Measurements from ENCODE around the gene ZNF646.
"Not testable (repeated sequence)": the region's sequence is repeated elsewhere in the genome, so short reads cannot be mapped to it uniquely, and the experiment has no call there.

The ZNF646 gene

DNA sequence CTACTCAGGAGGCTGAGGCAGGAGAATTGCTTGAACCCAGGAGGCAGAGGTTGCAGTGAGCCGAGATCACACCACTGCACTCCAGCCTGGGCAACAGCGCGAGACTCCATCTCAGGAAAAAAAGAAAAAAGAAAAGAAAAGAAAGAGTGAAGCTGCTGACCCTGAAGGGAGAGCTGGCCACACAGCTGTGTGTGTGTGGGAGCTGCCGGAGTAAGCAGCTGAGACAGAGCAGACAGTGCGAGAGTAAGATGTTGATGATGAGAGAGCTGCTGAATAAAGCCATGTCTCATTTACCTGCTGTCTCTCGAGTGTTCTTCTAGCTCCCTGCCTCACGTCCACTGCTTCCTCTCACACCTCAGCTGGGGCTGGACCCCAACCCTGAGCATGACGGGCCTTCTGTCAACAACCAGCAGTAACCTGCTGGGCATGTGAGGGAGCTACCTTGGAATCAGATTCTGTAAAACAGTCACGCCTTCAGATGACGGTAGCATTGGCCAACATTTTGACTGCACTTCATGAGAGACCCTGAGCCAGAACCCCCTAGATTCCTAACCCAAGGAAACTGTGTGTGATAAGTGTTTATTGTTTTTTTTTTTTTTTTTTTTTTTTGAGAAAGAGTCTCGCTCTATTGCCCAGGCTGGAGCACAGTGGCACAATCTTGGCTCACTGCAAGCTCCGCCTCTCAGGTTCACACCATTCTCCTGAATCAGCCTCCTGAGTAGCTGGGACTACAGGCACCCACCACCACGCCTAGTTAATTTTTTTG is 26.8 kb downstream of the ZNF646 start:
- not testable (repeated sequence) for H3K9me3 Mint-ChIP-seq; H3K4me1 Mint-ChIP-seq (ENCODE audit: low read depth); H3K4me3 Mint-ChIP-seq; DNase-seq (ENCODE audit: low spot score); H3K27ac Mint-ChIP-seq; H3K36me3 Mint-ChIP-seq (ENCODE audit: low read depth); H3K27me3 Mint-ChIP-seq (ENCODE audit: low read depth)

DNA sequence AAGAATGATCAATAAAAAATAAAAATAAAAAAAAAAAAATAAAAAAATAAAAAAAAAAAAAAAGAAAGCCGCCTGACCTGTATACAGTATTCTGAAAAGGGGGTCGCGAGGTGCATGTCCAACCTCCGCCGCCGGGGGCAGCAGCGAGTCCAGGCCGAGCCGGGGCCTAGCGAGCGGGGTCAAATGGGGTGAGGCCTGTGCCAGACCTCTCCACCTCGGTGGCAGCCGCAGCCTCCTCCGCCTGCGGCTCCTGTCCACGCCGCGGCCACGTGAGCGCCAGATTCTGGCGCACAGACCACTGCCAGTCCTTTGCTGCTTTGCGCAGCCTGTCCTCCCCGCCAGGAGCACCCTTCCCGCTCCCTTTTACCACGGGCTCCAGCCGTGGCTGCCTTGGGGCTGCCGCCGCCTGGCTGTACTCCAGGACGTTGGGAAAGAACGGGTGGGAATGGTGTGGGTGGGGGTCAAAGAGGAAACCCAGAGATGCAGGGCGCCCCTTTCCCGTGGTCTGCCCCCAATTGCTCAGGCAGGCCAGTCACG is 31.5 kb downstream of the ZNF646 start:
- Mint-ChIP-seq H3K9me3 (no peaks in the 10 kb centered on the region), H3K4me3 (no peak overlapping the region), H3K4me1 (ENCODE audit: low read depth) (peaks cover 18% of the 10 kb centered on the region), H3K27ac (peak overlapping the region; percentile 79), H3K36me3 (ENCODE audit: low read depth) (peaks cover 11% of the 10 kb centered on the region), H3K27me3 (ENCODE audit: low read depth) (no peaks in the 10 kb centered on the region)
- DNase-seq (ENCODE audit: low spot score), result peak; percentile 76

DNA sequence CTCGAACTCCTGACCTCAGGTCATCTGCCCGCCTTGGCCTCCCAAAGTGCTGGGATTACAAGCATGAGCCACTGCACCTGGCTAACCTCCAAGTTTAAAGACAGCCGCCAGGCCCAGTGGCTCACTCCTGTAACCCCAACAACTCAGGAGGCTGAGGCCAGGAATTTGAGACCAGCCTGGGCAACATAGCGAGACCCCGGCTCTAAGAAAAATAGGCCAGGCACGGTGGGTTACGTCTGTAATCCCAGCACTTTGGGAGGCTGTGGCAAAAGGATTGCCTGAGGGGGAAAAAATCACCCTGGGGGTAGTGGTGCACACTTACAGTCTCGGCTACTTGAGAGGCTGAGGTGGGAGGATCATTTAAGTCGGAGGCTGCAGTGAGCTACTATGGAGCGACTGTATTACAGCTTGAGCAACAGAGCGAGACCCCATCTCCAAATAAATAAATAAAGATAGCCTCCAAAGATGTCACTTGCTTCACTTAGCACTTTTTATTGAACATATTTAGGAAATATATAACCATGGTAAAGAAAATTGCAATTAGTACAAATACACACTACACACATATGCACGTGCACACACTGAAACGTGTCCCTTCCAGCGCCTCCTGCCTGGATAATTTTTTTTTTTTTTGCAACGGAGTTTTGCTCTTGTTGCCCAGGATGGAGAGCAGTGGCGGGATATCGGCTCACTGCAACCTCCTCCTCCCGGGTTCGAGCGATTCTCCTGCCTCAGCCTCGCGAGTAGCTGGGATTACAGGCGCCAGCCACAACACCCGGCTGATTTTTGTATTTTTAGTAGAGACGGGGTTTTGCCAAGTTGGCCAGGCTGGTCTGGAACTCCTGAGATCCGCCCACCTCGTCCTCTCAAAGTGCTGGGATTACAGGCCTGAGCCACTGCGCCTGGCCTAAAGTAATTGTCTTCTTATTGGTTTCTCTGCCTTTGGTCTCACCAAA is 32.6 kb downstream of the ZNF646 start:
- no peak for DNase-seq (ENCODE audit: low spot score)
- H3K4me3 Mint-ChIP-seq, result peak overlapping the region; percentile 84
- H3K36me3 Mint-ChIP-seq (ENCODE audit: low read depth), result peaks cover 17% of the 10 kb centered on the region
- no peaks in the 10 kb centered on the region for H3K9me3 Mint-ChIP-seq
- no peaks in the 10 kb centered on the region for H3K27me3 Mint-ChIP-seq (ENCODE audit: low read depth)
- H3K27ac Mint-ChIP-seq, result peak overlapping the region; percentile 80
- H3K4me1 Mint-ChIP-seq (ENCODE audit: low read depth), result peaks cover 18% of the 10 kb centered on the region

DNA sequence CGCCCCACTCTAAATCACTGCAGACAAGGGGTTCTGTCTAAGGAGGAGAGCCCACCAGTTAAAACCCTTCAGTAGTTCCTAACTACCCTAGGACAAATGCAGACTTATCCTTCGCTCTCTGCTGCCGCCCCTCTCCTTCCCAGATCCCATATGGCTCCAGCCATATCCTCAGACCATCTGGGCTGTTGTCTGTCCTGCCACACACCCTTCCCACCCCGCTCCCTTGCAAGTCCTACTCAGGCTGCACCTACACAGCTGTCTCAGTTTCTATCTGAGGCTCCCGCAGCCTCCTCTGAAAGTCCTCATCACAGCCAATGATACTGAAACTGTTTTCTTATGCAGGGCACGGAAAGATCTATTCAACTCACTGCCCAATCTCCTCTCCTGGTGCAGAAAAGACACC is 33.2 kb downstream of the ZNF646 start:
- Mint-ChIP-seq H3K36me3 (ENCODE audit: low read depth) (peaks cover 20% of the 10 kb centered on the region), H3K9me3 (no peaks in the 10 kb centered on the region), H3K27me3 (ENCODE audit: low read depth) (no peaks in the 10 kb centered on the region), H3K27ac (peak overlapping the region; percentile 80), H3K4me1 (ENCODE audit: low read depth) (peaks cover 18% of the 10 kb centered on the region), H3K4me3 (peak overlapping the region; percentile 84)
- DNase-seq (ENCODE audit: low spot score), result peak; percentile 61

DNA sequence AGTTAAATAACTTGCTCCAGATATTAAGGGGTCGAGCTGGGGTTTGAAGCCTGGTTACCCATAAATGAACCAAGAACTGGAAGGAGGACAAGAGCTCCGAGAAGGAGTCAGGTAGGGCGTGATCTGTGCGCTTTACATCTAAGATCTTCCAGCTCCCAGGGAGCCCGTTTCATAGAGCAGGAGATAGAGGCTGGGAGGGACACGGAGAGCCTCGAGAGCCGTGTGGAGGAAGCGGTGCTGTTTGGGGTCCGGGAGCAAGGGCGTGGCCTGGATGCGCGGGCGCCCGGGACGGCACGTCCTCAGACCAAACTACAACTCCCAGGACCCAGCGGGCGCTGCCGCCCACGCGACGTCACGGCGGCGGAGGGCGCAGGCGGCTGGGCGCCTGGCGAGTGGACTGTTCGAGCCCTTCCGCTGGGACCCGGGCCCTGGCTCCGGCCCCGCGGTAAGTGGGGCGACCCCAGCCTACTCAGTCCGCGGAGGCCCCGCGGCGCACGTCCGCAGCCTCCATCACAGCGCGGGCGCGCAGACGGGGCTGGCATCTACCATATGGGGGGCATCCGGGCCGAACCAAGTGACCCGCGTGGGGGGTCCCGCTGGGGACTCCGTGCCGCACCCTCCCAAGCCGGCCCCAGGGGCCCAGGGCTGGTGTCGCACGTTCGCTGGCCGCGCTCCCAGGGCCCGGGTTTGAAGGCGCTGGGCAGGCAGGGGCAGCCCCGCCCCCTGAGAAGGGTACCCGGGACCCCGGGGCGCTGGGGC is 34.0 kb downstream of the ZNF646 start, which contains the start of gene BCKDK:
Gene BCKDK, plus strand, starts transcription at position 352 of the 759 bp plus-strand sequence. CDS start 838 bp downstream, outside the sequence.
- H3K9me3 Mint-ChIP-seq, result no peaks in the 10 kb centered on the region
- peaks cover 18% of the 10 kb centered on the region for H3K4me1 Mint-ChIP-seq (ENCODE audit: low read depth)
- H3K27ac Mint-ChIP-seq, result peak within 1 kb of the TSS; percentile 80
- peaks cover 20% of the 10 kb centered on the region for H3K36me3 Mint-ChIP-seq (ENCODE audit: low read depth)
- H3K27me3 Mint-ChIP-seq (ENCODE audit: low read depth), result no peaks in the 10 kb centered on the region
- H3K4me3 Mint-ChIP-seq, result peak within 1 kb of the TSS; percentile 84
- DNase-seq (ENCODE audit: low spot score), result peak; percentile 80

DNA sequence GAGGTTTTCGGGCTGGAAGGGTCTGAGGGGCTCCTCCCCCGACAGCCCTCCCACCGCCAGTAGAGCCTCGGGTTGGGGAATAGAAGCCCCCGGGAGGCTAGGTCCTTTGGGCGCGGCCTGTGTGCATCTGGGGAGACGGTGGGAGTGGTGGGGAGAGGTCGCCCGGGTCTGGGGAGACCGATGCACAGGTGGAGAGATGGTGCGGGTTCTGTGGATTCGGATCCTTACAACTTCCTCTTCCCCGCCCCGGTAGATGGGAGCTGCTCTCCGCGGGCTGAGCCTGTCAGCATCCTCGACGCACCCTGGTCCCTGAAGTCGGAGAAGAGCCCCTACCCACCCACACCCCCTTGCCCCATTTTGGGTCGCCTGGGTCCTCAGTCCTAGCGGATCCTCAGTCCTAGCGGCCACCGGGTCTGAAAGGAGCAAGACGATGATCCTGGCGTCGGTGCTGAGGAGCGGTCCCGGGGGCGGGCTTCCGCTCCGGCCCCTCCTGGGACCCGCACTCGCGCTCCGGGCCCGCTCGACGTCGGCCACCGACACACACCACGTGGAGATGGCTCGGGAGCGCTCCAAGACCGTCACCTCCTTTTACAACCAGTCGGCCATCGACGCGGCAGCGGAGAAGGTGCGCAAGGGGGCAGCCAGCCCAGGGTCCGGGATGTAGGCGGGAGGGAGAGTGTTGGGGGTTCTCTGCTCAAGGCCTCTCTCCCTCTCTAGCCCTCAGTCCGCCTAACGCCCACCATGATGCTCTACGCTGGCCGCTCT is 34.8 kb downstream of the ZNF646 start:
- Mint-ChIP-seq H3K9me3 (no peaks in the 10 kb centered on the region), H3K36me3 (ENCODE audit: low read depth) (peaks cover 20% of the 10 kb centered on the region), H3K4me1 (ENCODE audit: low read depth) (peaks cover 21% of the 10 kb centered on the region), H3K27ac (peak overlapping the region; percentile 62), H3K4me3 (peak overlapping the region; percentile 84), H3K27me3 (ENCODE audit: low read depth) (no peaks in the 10 kb centered on the region)
- no peak for DNase-seq (ENCODE audit: low spot score)

DNA sequence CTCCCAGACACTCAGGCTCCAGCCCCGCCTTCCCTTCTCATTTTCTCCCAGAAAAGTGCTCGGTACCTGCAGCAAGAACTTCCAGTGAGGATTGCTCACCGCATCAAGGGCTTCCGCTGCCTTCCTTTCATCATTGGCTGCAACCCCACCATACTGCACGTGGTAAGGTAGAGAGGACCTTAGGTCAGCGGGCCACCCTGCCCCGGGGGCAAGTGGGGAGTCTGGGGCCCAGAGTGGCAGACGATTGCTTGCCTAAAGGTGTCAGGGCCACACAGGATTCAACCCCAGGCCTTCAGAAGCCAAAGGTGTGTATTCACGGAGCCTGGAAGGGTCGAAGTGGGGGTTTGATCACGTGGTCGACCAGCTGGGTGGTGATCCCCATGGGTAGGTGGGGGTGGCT is 35.4 kb downstream of the ZNF646 start:
- no peak for DNase-seq (ENCODE audit: low spot score)
- Mint-ChIP-seq H3K36me3 (ENCODE audit: low read depth) (peaks cover 20% of the 10 kb centered on the region), H3K4me1 (ENCODE audit: low read depth) (peaks cover 21% of the 10 kb centered on the region), H3K27ac (peak overlapping the region; percentile 79), H3K27me3 (ENCODE audit: low read depth) (no peaks in the 10 kb centered on the region), H3K4me3 (peak overlapping the region; percentile 84), H3K9me3 (no peaks in the 10 kb centered on the region)

DNA sequence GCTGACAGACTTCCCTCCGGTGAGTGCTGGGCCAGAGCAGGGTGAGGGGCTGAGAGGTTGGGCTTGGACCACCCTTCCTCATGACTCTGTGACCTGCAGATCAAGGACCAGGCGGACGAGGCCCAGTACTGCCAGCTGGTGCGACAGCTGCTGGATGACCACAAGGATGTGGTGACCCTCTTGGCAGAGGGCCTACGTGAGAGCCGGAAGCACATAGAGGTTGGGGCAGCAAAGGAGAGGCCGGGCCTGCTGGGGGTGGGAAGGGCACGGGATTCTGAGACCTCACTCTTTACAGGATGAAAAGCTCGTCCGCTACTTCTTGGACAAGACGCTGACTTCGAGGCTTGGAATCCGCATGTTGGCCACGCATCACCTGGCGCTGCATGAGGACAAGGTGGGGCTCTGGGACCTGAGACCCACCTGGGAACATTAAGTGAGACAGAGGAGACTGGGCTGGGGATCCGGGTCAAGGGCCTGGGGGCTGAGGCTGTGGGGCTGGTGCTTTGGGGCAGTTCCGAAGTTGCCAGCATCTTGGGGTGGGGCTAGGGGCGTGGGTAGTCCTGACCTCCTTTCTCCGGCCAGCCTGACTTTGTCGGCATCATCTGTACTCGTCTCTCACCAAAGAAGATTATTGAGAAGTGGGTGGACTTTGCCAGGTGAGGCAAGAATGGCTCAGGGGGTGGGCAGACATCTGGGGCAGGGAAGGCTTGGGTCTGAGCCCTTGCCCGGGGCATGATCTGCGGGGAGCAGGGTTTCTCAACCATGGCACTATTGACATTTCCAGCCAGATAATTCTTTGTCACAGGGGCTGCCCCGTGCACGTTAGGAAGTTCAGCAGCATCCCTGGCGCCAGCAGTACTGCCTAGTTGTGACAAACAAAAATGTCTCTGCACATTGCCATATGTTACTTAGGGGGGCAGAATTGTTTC is 36.1 kb downstream of the ZNF646 start:
- no peak overlapping the region for H3K27ac Mint-ChIP-seq
- peak overlapping the region; percentile 84 for H3K4me3 Mint-ChIP-seq

DNA sequence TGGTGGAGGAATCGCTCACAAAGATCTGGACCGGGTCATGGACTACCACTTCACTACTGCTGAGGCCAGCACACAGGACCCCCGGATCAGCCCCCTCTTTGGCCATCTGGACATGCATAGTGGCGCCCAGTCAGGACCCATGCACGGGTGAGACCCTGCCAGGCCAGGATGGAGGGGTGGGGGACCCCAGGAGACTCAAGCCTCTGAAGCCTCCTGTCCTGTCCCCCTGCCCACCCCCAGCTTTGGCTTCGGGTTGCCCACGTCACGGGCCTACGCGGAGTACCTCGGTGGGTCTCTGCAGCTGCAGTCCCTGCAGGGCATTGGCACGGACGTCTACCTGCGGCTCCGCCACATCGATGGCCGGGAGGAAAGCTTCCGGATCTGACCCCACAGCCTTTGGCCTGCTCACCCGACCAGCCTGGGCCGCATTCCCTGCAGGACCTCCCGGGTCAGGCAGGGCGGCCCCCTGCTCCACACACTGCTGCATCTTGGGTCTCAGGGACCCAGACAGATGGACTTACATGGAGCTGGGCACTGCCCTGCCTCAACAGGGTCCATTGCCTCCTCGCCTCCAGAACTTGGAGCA is 37.8 kb downstream of the ZNF646 start:
- H3K36me3 Mint-ChIP-seq (ENCODE audit: low read depth), result peaks cover 20% of the 10 kb centered on the region
- H3K9me3 Mint-ChIP-seq, result no peaks in the 10 kb centered on the region
- H3K27ac Mint-ChIP-seq, result no peak overlapping the region
- H3K4me3 Mint-ChIP-seq, result no peak overlapping the region
- H3K27me3 Mint-ChIP-seq (ENCODE audit: low read depth), result no peaks in the 10 kb centered on the region
- DNase-seq (ENCODE audit: low spot score), result no peak
- peaks cover 22% of the 10 kb centered on the region for H3K4me1 Mint-ChIP-seq (ENCODE audit: low read depth)

More for the DNA sequence above, 36.1 kb downstream of the ZNF646 start:
- DNase-seq (ENCODE audit: low spot score), result no peak
- peaks cover 24% of the 10 kb centered on the region for H3K4me1 Mint-ChIP-seq (ENCODE audit: low read depth)
- H3K27me3 Mint-ChIP-seq (ENCODE audit: low read depth), result no peaks in the 10 kb centered on the region
- H3K36me3 Mint-ChIP-seq (ENCODE audit: low read depth), result peaks cover 20% of the 10 kb centered on the region
- no peaks in the 10 kb centered on the region for H3K9me3 Mint-ChIP-seq

DNA sequence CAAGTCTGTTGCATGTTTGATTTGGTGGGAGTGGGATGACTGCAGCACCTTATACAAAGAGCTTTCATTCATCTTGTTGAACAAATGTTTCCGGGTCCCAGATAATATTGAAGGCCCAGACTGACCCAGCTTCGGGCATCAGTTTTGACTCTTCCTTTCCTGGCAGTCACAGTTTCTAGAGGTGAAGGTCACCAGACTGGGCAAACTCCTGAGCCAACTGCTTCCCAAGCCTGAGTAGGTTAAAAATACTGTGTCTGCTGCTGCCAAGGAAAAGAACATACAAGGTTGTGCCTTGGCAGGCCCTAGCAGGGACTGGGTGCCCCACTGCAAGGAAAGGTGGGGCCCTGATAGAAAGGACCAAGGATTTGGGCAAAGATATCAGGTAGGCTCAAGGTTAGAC is 38.5 kb downstream of the ZNF646 start:
- Mint-ChIP-seq H3K27me3 (ENCODE audit: low read depth) (no peaks in the 10 kb centered on the region), H3K4me3 (no peak overlapping the region), H3K27ac (no peak overlapping the region), H3K4me1 (ENCODE audit: low read depth) (peaks cover 17% of the 10 kb centered on the region), H3K9me3 (no peaks in the 10 kb centered on the region), H3K36me3 (ENCODE audit: low read depth) (peaks cover 20% of the 10 kb centered on the region)
- DNase-seq (ENCODE audit: low spot score), result no peak

DNA sequence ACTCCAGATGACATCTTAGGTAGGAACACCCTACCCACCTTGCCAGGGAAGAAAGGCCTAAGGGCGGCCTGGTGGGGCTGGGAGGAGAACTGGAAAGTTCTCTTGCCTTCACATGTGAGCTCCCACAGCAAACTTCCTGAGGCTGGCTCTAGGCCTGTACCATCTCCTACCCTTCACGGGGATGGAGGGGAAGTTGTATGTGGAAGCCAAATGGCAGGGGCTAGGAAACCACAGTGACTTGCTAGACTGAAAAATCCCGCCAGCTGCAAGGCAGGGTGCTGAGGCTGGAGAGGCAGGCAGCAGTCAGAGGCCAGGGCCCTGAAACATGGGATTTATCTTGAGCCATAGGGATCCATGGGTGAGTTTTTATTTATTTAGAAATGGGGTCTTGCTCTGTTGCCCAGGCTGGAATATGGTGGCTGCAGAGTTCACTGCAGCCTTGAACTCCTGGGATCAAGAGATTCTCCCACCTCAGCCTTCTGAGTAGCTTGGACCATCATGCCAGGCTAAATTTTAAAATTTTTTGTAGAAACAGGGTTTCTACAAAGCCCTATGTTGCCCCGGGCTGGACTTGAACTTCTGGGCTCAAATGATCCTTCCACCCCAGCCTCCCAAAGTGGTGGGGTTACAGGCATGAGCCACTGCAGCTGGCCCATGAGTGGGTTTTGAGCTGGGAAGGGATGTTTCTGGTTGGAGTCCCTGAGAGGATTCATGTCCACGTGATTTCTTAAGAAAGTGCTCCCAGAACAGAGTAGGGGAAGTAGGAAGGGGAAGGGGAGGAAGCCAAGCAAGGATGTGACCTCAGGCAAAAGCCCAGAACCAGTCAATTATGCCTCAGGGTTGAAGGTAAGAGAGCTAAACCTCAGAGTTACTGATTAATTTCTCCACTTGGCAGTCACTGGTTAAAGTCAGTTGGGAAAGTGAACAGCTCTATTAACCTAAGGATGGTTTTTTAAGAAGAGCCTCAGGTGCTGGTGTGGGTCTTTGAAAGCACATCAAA is 39.2 kb downstream of the ZNF646 start:
- Mint-ChIP-seq H3K27ac (peak overlapping the region; percentile 68), H3K4me3 (no peak overlapping the region)

More for the DNA sequence above, 39.2 kb downstream of the ZNF646 start:
- DNase-seq (ENCODE audit: low spot score), result no peak
- Mint-ChIP-seq H3K36me3 (ENCODE audit: low read depth) (peaks cover 20% of the 10 kb centered on the region), H3K4me1 (ENCODE audit: low read depth) (peaks cover 19% of the 10 kb centered on the region), H3K27me3 (ENCODE audit: low read depth) (no peaks in the 10 kb centered on the region), H3K9me3 (no peaks in the 10 kb centered on the region)

All from T-helper 2 cell treated with Interferon-gamma antibody and Interleukin-4, amounts not matched to agents 5 μg/mL and 100 μg/mL, for 36 hours (primary cell).